ENCODE data around the gene GPBP1.

The GPBP1 gene

GRCh38 chr5:57259704-57260103 is 85.8 kb downstream of the GPBP1 start:
- ATAC-seq (ENCODE audit: insufficient read depth, low read depth) = no peak
- peaks cover 81% of the 10 kb centered on the region for H3K36me3 ChIP-seq (ENCODE audit: insufficient read depth, low read length)

GRCh38 chr5:57262541-57262940 is 88.7 kb downstream of the GPBP1 start:
- Histone ChIP-seq H3K4me1 (ENCODE audit: insufficient read depth, low read length) (no peaks in the 10 kb centered on the region), H3K27me3 (ENCODE audit: insufficient read depth, low read length, poor library complexity) (no peaks in the 10 kb centered on the region), H3K4me2 (ENCODE audit: insufficient read depth, low read length) (no peak overlapping the region), H3K9ac (ENCODE audit: low read depth, low read length) (no peak overlapping the region), H3K4me3 (ENCODE audit: low read depth in 1 of 2, low read length in 2 of 2) (no peak overlapping the region), H2AFZ (ENCODE audit: low read depth, low read length) (no peak overlapping the region), H3K27ac (ENCODE audit: low read length) (no peak overlapping the region), H3K36me3 (ENCODE audit: insufficient read depth, low read length) (peaks cover 62% of the 10 kb centered on the region), H4K20me1 (ENCODE audit: insufficient read depth, low read length) (0 out of 2 replicates have a peak, but pooled peaks cover 6% of the 10 kb centered on the region), H3K9me3 (ENCODE audit: insufficient read depth, low read length, severe bottlenecking) (no peaks in the 10 kb centered on the region), H3K79me2 (ENCODE audit: insufficient read depth, low read length) (no peaks in the 10 kb centered on the region)
- no peak for TF ChIP-seq EZH2 (IDR thresholded peaks at IDR 0.05; ENCODE audit: borderline replicate concordance, low read depth, low read length, severe bottlenecking)
- no peak for TF ChIP-seq CTCF (IDR thresholded peaks at IDR 0.05; ENCODE audit: borderline replicate concordance, extremely low read depth, low read length, poor library complexity, severe bottlenecking)
- ATAC-seq (ENCODE audit: insufficient read depth, low read depth) = no peak
- no peak for DNase-seq

More at GRCh38 chr5:57259704-57260103, 85.8 kb downstream of the GPBP1 start:
- 0 out of 2 replicates have a peak, but pooled peaks cover 6% of the 10 kb centered on the region for H4K20me1 ChIP-seq (ENCODE audit: insufficient read depth, low read length)
- H3K27ac ChIP-seq (ENCODE audit: low read length) = no peak overlapping the region
- H3K9ac ChIP-seq (ENCODE audit: low read depth, low read length) = no peak overlapping the region
- no peaks in the 10 kb centered on the region for H3K9me3 ChIP-seq (ENCODE audit: insufficient read depth, low read length, severe bottlenecking)
- H3K4me3 ChIP-seq (ENCODE audit: low read depth in 1 of 2, low read length in 2 of 2) = no peak overlapping the region
- DNase-seq = no peak
- H3K27me3 ChIP-seq (ENCODE audit: insufficient read depth, low read length, poor library complexity) = no peaks in the 10 kb centered on the region
- TF ChIP-seq CTCF (IDR thresholded peaks at IDR 0.05; ENCODE audit: borderline replicate concordance, extremely low read depth, low read length, poor library complexity, severe bottlenecking) (no peak), EZH2 (IDR thresholded peaks at IDR 0.05; ENCODE audit: borderline replicate concordance, low read depth, low read length, severe bottlenecking) (no peak)
- H2AFZ ChIP-seq (ENCODE audit: low read depth, low read length) = no peak overlapping the region
- H3K4me1 ChIP-seq (ENCODE audit: insufficient read depth, low read length) = no peaks in the 10 kb centered on the region
- no peaks in the 10 kb centered on the region for H3K79me2 ChIP-seq (ENCODE audit: insufficient read depth, low read length)
- no peak overlapping the region for H3K4me2 ChIP-seq (ENCODE audit: insufficient read depth, low read length)

- Histone ChIP-seq H3K4me1 (ENCODE audit: insufficient read depth, low read length) (no peaks in the 10 kb centered on the region), H3K27ac (ENCODE audit: low read length) (no peak overlapping the region), H3K9ac (ENCODE audit: low read depth, low read length) (no peak overlapping the region), H3K4me2 (ENCODE audit: insufficient read depth, low read length) (no peak overlapping the region), H3K9me3 (ENCODE audit: insufficient read depth, low read length, severe bottlenecking) (no peaks in the 10 kb centered on the region), H4K20me1 (ENCODE audit: insufficient read depth, low read length) (no peaks in the 10 kb centered on the region), H3K79me2 (ENCODE audit: insufficient read depth, low read length) (no peaks in the 10 kb centered on the region), H3K27me3 (ENCODE audit: insufficient read depth, low read length, poor library complexity) (no peaks in the 10 kb centered on the region), H3K4me3 (ENCODE audit: low read depth in 1 of 2, low read length in 2 of 2) (no peak overlapping the region), H3K36me3 (ENCODE audit: insufficient read depth, low read length) (peaks cover 15% of the 10 kb centered on the region; the same call in 1 of the 2 replicates), H2AFZ (ENCODE audit: low read depth, low read length) (no peak overlapping the region)
- no peak for ATAC-seq (ENCODE audit: insufficient read depth, low read depth)
- DNase-seq = no peak
- TF ChIP-seq CTCF (IDR thresholded peaks at IDR 0.05; ENCODE audit: borderline replicate concordance, extremely low read depth, low read length, poor library complexity, severe bottlenecking) (no peak), EZH2 (IDR thresholded peaks at IDR 0.05; ENCODE audit: borderline replicate concordance, low read depth, low read length, severe bottlenecking) (no peak)
Measured at GRCh38 chr5:57267805-57268204, 93.9 kb downstream of the GPBP1 start.

GRCh38 chr5:57276353-57276752 is 102.5 kb downstream of the GPBP1 start:
- Histone ChIP-seq H2AFZ (ENCODE audit: low read depth, low read length) (no peak overlapping the region), H3K27me3 (ENCODE audit: insufficient read depth, low read length, poor library complexity) (no peaks in the 10 kb centered on the region), H3K79me2 (ENCODE audit: insufficient read depth, low read length) (no peaks in the 10 kb centered on the region), H3K27ac (ENCODE audit: low read length) (no peak overlapping the region), H3K9ac (ENCODE audit: low read depth, low read length) (no peak overlapping the region), H3K36me3 (ENCODE audit: insufficient read depth, low read length) (no peaks in the 10 kb centered on the region), H3K4me2 (ENCODE audit: insufficient read depth, low read length) (no peak overlapping the region), H3K4me3 (ENCODE audit: low read depth in 1 of 2, low read length in 2 of 2) (no peak overlapping the region), H4K20me1 (ENCODE audit: insufficient read depth, low read length) (no peaks in the 10 kb centered on the region), H3K9me3 (ENCODE audit: insufficient read depth, low read length, severe bottlenecking) (no peaks in the 10 kb centered on the region), H3K4me1 (ENCODE audit: insufficient read depth, low read length) (no peaks in the 10 kb centered on the region)
- ATAC-seq (ENCODE audit: insufficient read depth, low read depth) (no peak), DNase-seq (no peak)
- TF ChIP-seq EZH2 (IDR thresholded peaks at IDR 0.05; ENCODE audit: borderline replicate concordance, low read depth, low read length, severe bottlenecking) (no peak), CTCF (IDR thresholded peaks at IDR 0.05; ENCODE audit: borderline replicate concordance, extremely low read depth, low read length, poor library complexity, severe bottlenecking) (no peak)

Measured in DND-41 (cell line).